HG02623 (cell line): ENCODE measurements around the gene TARBP2.
A peak's percentile ranks its signal among the peaks of the same experiment; 100 is the strongest.

Experiments
- ATAC-seq: cut with Tn5 transposase; IDR thresholded peaks from one replicate; pipeline ENCODE4 v1.9.1; 2021; ENCODE audit warnings: moderate library complexity; ENCODE audit not compliant: unreplicated experiment

TARBP2 gene

DNA sequence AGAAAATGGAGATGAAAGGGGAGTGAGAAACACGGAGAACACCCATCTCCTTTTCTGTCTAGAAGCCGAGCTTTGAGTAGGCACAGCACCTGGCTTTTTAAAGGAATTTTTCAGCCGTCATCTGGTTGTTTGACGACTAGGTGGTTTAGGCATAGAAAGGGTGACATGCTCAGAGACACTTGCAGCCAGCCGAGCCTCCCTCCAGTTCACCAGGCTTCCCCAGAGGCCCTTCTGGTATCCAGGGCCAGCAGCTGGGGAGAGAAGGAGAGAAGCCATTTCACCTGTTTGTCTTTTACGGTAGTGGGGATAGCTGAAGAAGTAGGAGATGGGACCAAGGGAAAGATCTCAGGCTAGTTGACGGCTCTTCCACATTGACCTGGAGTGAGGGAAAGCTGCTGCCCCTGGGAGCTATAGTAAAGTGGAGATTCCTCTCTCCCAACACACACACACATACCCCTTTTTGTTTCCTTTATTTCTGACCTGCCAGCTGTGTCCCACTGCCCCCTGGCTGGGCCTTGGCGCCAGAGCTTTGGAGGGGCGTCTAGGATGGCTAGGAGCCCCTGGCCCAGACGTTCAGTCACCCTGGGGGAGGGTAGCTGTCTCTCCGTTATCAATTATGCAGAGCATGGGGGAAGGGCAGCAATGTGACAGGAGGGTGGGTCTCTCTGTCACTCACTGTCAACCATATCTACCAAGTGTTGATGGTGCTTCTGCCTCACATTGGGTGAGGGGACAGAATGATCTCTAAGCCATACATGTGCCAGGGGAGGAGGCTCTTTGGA, 7.3 kb upstream of the TARBP2 start:
- no peak for ATAC-seq

DNA sequence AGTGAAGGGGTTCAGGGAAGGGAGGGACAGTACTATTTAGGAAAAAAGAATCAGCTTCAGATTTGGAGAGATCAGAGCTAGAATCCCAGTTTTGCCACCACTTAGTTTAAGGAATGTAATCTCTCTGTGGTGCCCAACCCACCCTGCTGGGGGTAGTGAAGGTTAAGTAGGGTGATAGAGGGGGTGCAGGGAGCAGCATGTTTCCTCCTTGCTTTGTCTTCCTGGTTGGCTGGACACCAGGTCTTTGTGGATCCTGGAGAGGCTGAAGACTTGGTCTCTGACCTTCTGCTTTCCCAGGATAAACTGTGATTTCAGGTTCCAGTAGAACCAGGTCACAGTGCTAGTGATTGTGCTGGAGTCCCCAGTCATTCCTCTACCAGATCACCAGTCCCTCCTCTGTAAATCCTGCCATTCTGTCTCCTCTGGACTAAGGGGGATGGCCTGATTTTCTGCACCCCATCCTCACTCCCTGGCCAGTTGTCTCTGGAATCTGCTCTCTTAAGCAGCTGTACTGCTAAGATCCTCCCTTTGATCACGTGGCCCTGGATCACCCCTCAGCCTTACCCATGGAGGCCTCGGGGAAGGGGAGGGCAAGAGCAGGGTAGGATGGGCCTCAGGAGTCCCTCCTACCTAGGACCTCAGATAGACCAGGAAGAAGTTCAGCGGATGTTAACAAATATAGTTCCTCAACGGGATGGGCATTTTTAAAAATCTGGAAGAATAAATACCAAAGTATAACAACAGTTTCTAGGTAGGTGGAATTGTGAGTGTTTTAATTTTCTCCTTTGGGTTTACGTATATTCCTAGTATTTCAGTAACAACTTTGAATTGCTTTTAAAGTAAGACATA, 5.0 kb upstream of the TARBP2 start:
- no peak for ATAC-seq

DNA sequence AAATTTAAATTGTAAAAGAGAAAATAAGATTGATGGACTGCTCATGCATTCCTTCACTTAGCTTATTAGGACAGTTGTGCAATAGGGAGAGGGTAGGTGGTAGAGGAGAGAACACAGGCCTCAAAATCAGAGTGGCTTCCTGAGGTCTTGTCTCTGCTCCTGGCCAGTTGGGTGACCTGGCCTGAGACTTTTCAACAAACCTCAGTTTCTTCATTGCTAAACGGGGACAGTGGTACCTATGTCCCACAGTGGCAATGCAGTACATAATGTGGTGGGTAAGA, 4.4 kb upstream of the TARBP2 start:
- ATAC-seq: no peak

DNA sequence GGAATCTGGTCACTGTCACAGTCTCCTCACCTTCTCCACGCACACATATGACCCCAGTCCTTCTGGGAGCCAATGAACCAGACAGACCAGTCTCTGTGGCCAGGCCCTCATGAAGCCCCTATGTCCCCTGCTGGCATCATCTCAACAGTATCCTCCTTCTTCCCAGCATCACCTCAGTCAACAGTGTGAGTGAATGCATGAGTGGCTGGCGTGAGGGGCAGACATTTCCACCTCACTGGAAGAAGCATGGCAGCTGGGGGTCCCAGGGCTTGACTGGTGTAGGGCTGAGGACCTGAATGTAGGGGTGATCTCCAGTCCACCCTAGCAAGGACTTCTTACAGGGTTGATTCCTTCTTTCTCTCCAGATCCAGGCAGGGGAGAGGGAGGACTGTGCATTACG, 3.6 kb upstream of the TARBP2 start:
- ATAC-seq: no peak

DNA sequence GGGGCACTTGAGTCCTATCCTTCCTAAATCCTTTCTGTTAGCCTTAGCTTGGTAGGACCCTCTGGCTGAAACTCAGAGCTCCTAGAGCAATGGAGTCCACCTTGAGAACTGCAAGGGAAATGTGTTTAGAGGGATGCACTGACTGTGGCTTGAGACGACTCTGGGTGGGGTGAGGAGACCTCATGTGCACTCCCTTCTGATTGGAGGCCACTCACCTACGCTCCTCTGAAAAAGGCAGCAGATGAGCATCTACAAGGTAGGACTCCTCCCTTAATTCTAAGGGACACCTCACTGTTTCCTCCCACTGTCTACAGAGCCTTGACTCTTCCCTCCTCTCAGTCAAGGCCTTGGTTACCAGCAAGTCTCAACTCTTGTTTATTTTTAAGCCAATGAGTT, 2.9 kb upstream of the TARBP2 start:
- no peak for ATAC-seq

DNA sequence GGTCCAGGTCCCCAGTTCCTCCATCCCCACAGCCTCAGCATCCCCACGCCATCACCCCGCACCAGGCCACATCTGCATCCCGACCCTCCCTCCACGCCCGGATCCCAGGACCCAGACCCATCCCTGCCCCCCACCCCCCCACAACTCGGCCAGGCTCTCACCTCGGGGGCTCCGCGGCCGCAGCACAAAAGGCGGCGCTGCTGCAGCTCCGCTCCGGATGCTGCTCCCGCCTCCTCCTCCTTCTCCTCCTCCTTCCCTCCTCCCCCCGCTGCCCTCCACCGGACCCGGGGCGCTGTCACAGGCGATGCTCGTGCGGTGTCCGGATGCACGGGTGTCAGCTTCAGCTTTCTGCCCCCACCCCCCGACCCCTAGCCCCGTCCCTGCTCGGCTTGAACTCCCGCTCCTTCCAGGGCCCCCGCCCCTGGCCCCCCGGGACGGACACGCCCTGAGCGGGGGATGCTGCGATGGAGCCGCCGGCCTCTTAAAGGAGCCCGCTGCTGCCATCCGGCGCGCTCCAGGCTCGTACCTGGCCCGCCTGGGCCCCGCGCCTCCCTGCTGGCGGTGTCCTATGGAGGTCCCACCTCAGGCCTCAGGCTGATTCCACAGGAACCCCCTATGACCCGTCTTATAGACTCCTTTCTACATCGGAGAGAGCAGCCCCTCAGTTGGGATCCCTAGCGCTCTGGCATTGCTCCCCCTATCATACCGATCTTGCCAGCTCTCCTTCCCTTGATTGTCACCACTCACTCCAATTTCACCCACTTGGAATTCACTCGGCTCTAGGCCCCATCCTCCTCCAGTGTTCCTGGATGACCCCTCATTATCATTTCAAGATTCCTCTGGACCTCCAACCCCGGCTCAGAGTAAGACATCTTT, 1.6 kb upstream of the TARBP2 start, which contains the start of gene MAP3K12:
Gene MAP3K12, minus strand, starts transcription at position 193 of the 876 bp plus-strand sequence. CDS start 12,067 bp downstream, outside the sequence.
- no peak for ATAC-seq

DNA sequence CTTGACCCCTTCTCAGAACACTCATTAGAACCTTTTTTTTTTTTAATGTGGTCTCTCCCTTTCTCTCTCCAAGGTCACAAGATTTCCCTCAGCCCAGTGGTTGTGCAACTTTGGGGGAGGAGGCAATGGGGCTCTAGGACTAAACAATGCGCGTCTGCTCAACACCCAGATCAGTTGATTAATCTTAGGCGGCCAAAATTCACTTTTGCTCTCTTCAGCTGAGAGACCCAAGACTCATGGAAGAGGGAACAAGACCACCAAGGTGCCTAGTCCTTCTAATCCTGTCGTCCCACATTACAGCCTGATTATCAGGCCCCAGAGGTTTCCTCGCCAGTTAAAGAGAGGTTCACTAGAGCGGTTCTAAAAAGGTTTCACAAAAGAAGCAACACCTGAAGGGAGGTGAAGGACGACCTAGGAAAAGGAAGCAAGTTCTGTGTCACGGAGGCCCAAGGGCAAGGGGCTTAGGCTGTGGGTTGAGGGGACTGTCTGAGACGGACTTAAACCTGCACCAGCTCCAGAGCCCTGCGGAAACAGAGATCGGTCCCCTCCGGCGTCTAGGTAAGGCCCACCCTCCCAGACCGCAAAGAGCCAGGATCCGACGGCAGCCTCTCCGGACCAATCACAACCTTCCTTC, 824 bp upstream of the TARBP2 start:
- ATAC-seq: peak; percentile 51

DNA sequence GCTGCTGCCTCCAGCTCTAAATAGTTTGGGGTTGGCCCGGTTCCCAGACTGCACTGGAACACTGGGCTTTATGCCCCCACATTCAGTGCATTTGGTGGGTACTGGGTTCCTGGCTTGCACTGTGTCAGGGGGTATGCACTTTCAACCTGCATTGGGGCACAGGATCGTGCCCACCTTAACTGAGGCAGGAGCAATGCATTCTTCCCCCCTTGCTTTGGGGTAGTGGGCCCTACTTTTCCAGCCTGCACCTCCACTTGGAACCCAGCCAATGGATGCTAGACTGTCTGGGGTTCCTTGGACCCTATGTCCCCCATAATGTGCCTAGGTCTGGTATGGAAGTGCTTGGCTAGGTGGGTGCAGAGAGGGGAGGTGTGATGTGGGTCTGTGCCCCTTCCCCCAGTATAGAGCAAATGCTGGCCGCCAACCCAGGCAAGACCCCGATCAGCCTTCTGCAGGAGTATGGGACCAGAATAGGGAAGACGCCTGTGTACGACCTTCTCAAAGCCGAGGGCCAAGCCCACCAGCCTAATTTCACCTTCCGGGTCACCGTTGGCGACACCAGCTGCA, 615 bp downstream of the TARBP2 start:
- no peak for ATAC-seq

DNA sequence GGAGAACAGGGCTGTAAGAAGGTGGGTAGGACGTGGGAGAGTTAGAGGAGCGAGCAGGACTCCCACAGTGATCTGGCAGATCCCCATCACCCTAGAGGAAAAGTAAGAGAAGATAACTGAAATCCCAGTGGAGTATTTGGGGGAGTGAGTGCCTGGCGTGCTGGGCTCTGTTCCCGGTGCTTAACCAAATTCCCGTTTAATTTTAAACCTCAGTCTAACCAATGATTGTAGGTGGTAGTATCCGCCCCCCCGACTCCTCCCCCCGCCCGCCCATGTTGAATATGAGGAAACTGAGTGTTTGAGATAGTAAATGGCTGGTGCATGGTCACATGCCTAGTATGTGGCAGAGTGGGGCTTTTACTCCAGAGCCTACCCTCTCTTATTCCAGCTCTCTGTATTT, 1.2 kb downstream of the TARBP2 start:
- no peak for ATAC-seq

DNA sequence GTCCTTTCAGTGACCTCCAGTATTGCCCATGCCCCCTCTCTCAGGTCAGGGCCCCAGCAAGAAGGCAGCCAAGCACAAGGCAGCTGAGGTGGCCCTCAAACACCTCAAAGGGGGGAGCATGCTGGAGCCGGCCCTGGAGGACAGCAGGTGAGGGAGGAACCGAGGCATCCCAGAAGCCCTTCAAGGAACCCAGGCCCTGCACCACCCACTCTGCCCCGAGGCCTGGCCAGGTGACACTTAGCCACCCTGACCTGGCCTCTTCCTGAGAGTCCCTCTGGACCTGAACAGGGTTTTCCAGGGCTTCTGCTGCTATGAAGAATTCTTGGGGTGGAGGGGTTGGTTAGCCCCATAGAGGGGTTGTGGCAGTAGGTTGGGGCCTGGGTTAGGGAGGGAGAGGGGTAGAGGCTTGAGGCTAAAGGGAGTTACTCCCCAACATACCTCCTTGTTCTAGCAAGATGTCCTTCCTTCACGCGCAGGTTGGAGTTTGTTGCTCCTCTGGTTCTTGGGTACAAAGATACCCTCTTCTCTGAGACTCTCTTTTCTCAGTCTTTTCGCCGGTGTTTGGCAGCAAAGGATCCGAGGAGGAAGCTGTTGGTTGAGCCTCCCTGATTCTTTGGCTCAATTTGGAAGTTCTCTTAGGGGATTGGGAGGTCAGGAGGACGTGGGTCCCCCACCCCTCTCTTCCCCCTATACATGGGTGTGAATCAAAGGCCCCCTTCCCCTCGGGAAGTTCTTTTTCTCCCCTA, 2.1 kb downstream of the TARBP2 start:
- no peak for ATAC-seq

DNA sequence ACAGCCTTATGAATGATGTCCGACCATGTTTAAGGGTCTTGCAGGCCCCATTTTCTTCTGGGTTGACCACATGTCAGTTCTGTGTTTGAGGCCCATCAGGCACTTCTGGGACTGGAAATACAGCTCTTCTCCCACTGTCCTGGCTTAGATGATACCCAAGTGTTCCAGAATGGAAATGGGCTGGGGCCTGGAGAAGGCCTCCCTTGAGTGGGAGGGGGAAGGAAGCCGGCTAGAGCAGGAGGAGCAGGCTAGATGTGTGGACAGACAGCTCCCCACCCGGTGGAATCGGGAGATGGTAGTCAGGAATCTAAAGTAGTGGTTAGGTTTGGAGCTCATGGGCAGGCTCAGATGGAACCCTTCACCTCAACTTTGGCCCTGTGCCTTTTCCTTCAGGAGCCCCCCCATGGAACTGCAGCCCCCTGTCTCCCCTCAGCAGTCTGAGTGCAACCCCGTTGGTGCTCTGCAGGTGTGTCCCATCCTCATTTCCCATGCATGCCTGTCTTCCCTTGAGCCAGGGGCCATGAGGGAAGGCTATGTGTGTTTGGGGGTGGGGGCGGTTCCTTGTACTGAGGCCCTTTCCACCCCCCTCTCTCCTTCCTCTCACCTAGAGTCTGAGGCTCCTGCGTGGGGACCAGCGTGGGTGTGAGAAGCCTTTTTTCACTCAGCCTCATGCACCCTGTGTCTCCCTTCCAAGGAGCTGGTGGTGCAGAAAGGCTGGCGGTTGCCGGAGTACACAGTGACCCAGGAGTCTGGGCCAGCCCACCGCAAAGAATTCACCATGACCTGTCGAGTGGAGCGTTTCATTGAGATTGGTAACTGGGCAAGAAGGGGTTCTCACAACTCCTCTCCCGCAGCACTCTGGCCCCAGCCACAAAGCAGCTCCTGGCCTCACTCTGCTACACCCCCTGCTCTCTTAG, 3.2 kb downstream of the TARBP2 start:
- no peak for ATAC-seq

DNA sequence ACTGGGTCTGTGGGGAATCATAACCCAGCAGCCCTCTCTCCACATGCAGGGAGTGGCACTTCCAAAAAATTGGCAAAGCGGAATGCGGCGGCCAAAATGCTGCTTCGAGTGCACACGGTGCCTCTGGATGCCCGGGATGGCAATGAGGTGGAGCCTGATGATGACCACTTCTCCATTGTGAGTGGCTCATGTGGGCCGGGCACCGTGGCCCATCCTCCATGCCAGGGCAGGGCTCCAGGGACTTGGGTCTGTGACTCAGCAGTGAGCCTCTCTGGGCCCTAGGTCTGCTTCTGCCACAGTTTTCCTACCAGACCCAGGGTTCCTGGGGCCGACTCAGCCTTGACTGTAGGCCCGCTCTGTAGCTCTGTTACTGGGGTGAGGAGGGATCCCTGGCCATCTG, 4.0 kb downstream of the TARBP2 start:
- no peak for ATAC-seq

DNA sequence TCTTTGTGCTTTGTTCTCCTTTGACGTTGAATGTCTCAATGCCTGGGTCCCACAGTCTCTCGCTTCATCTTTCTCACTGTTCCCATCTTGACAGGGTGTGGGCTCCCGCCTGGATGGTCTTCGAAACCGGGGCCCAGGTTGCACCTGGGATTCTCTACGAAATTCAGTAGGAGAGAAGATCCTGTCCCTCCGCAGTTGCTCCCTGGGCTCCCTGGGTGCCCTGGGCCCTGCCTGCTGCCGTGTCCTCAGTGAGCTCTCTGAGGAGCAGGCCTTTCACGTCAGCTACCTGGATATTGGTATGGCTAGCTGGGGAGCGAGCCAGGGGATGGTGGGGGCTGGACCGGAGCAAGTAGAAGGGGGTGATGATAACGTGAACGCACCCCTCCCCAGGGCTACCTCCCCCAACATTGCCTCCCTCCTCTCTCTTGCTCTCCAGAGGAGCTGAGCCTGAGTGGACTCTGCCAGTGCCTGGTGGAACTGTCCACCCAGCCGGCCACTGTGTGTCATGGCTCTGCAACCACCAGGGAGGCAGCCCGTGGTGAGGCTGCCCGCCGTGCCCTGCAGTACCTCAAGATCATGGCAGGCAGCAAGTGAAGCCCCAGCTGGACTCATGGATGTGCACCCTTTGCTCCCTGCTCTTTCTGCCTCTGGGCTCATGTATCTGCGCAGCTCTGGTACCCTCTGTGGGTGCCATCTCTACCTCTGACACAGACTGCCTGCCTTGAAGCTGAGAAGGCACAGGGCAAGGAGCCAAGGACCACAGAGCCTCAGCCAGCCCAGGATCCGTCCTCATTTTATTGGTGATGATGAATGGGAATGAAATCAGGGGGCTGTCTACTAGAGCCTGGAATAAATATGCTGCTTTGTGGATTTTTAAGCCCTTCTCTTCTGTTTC, 4.7 kb downstream of the TARBP2 start:
- no peak for ATAC-seq

DNA sequence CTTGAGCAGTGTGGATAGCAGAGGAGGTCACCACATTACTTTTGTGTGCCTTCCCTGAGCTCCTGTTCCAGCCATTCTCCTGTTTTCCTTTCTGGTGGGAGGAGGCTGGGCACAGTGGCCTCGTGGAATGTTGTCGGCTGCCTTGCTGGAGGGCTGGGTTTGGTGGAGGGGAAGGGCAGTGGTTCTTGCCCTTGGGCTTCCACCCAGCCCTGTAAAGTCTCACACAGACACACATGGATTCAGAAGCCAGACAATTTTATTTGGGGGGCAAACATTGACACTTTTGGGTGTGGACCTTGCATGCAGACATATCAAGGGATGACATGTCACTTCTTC, 5.3 kb downstream of the TARBP2 start:
- no peak for ATAC-seq

DNA sequence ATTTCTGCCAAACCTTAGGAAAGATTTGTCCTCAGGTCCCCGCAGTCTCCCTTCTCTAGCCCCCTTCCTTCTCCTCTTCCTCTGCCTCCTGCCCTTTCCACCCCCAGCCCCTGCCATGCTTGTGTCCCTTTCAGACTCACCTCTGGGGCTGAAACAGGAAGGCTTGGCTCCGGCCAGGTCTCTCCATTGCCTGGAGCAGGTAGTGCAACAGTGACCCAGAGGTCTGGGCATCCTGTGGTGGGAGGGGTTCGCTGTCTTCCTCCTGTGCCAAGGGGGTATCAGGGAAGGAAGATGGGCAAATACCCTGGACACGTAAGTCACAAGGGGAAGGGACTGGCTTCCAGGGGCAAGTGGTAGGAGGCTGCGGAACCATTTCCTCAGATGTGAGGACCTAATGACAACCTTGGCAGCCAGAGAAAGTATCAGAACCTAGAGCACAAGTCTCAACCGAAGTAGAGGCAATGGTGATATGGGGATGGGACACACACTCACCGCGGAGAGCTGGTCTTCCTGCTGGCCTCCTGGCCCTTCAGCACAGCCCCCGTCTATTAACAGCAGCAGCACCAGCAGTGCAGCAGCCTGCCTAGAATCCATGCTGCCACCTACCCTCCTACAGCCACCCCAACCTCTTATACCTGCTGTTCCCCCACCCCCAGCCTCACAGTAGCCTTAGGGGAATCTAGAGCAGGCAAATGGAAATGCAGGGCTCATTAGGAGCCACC, 6.0 kb downstream of the TARBP2 start, which contains the start of gene NPFF:
Gene NPFF, minus strand, starts transcription at position 604 of the 722 bp plus-strand sequence. Its CDS starts 10 bp downstream, at position 594.
- ATAC-seq: no peak

DNA sequence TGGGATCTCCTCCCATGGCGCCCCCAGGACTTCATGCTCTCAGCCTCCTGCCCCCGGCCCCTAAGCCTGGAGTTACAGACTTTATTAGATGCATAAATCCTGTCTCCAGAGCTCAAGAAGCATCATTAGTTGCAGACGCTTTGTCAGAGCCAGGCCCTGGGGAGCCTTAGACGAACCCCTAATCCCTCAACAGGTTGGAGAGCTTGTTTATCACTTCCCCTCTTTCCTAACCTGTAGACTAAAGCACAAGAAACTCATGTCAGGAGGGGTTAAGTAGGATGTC, 6.5 kb downstream of the TARBP2 start:
- no peak for ATAC-seq

DNA sequence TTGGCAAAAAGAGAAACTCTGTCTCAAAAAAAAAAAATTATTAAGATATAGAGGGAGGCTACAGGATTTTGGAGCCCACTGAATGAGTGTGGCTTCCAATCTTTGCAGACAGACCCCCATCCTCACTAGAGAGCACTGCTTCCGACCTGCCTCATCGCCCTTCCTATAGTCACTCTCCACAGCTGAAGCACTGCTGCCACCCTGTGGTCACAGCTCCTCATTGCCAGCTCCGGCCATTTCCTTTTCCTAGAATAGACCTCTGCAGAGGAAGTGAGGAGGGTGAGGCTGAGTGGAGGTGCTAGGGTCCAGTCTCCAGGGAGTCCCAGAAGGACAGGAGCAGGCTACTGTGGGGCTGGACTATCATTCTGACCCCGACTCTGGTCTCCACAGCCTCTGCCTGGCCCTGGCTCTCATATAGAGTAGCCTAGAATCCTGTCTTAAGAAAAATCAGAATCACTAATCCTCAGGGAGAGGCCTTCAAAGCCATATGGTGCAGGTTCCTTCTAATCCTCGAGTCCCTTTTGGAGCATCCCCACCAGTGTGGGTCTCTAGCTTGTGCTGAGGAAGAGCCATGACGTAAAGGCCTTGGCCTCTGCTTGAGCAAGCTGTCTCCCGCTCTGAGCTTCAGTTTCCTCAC, 7.6 kb downstream of the TARBP2 start:
- ATAC-seq: peak; percentile 76
